Astrocyte (in vitro differentiated cells and primary cell): ENCODE results near the gene WDR64. TPM values are rescaled to one million over a fixed set of nuclear protein-coding genes. Genes with fewer than 3 reads are reported as not detected.

Experiments
- DNase-seq: peaks from one replicate; pipeline ENCODE4 v3.0.0-alpha.2; 2010; ENCODE audit warnings: low read depth
- FAIRE-seq: peaks from 2 replicates; lab custom pipeline; 2011; peaks lifted over from hg19 to GRCh38; lab: Jason Lieb, UNC
- H2AFZ ChIP-seq: 2 replicates; pipeline ENCODE4 v1.6.0; 2012; ENCODE audit warnings: low read depth, low read length, inconsistent platforms
- H3K27ac ChIP-seq: 2 replicates; pipeline ENCODE4 v1.5.1; 2011; ENCODE audit warnings: low read depth, low read length, inconsistent platforms
- H3K27me3 ChIP-seq: 2 replicates; pipeline ENCODE4 v1.6.0; 2011; ENCODE audit warnings: low read length, inconsistent platforms; ENCODE audit not compliant: insufficient read depth
- H3K36me3 ChIP-seq: 2 replicates; pipeline ENCODE4 v1.5.1; 2011; ENCODE audit warnings: low read length, inconsistent platforms; ENCODE audit not compliant: insufficient read depth
- H3K4me1 ChIP-seq: 2 replicates; pipeline ENCODE4 v1.5.1; 2011; ENCODE audit warnings: low read length, inconsistent platforms; ENCODE audit not compliant: insufficient read depth
- H3K4me2 ChIP-seq: 2 replicates; pipeline ENCODE4 v1.6.0; 2012; ENCODE audit warnings: low read length, inconsistent platforms
- H3K4me3 ChIP-seq: 2 replicates; pipeline ENCODE4 v1.5.1; 2011; ENCODE audit warnings: low read depth, mild to moderate bottlenecking, low read length, inconsistent platforms; ENCODE audit not compliant: insufficient read depth
- H3K79me2 ChIP-seq: 2 replicates; pipeline ENCODE4 v1.6.0; 2012; ENCODE audit warnings: mild to moderate bottlenecking, low read length, inconsistent platforms; ENCODE audit not compliant: insufficient read depth
- H3K9ac ChIP-seq: 2 replicates; pipeline ENCODE4 v1.6.0; 2012; ENCODE audit warnings: mild to moderate bottlenecking, low read length, inconsistent platforms
- H3K9me3 ChIP-seq: 2 replicates; pipeline ENCODE4 v1.5.1; 2012; ENCODE audit warnings: low read depth, mild to moderate bottlenecking, low read length, inconsistent platforms; ENCODE audit not compliant: insufficient read depth
- H4K20me1 ChIP-seq: 2 replicates; pipeline ENCODE4 v1.6.0; 2012; ENCODE audit warnings: low read length, inconsistent platforms; ENCODE audit not compliant: insufficient read depth
- H3K27ac Mint-ChIP-seq: one replicate; pipeline ENCODE4 v1.8.0; 2021; ENCODE audit warnings: mild to moderate bottlenecking, mixed read lengths; ENCODE audit not compliant: unreplicated experiment
- H3K27me3 Mint-ChIP-seq: one replicate; pipeline ENCODE4 v1.8.0; 2021; ENCODE audit warnings: low read depth, mixed read lengths; ENCODE audit not compliant: unreplicated experiment
- H3K36me3 Mint-ChIP-seq: one replicate; pipeline ENCODE4 v1.8.0; 2021; ENCODE audit warnings: low read depth, mixed read lengths; ENCODE audit not compliant: unreplicated experiment
- H3K4me1 Mint-ChIP-seq: one replicate; pipeline ENCODE4 v1.8.0; 2021; ENCODE audit warnings: low read depth, mixed read lengths; ENCODE audit not compliant: unreplicated experiment
- H3K4me3 Mint-ChIP-seq: one replicate; pipeline ENCODE4 v1.8.0; 2021; ENCODE audit warnings: mild to moderate bottlenecking, moderate library complexity, mixed read lengths; ENCODE audit not compliant: unreplicated experiment
- H3K9me3 Mint-ChIP-seq: one replicate; pipeline ENCODE4 v1.8.0; 2021; ENCODE audit warnings: mild to moderate bottlenecking, mixed read lengths; ENCODE audit not compliant: unreplicated experiment
- EZH2 ChIP-seq: IDR thresholded peaks from 2 replicates; pipeline ENCODE4 v1.6.1; 2012; ENCODE audit warnings: mild to moderate bottlenecking, low read length, inconsistent platforms; ENCODE audit not compliant: insufficient read depth
- total RNA-seq: library from RNA; stranded (reverse); gene quantifications from 2 replicates; pipeline ENCODE4 v1.2.1, GENCODE V29; 2021
- TF ChIP-seq, protein P1 (sequence below): IDR thresholded peaks from 2 replicates; pipeline ENCODE4 v1.5.1; 2011; ENCODE audit warnings: low read depth, mild to moderate bottlenecking, inconsistent platforms, low read length, moderate library complexity; ENCODE audit not compliant: insufficient read depth

Gene WDR64
- total RNA-seq, 1 donor from 2014 or later = not detected

DNA sequence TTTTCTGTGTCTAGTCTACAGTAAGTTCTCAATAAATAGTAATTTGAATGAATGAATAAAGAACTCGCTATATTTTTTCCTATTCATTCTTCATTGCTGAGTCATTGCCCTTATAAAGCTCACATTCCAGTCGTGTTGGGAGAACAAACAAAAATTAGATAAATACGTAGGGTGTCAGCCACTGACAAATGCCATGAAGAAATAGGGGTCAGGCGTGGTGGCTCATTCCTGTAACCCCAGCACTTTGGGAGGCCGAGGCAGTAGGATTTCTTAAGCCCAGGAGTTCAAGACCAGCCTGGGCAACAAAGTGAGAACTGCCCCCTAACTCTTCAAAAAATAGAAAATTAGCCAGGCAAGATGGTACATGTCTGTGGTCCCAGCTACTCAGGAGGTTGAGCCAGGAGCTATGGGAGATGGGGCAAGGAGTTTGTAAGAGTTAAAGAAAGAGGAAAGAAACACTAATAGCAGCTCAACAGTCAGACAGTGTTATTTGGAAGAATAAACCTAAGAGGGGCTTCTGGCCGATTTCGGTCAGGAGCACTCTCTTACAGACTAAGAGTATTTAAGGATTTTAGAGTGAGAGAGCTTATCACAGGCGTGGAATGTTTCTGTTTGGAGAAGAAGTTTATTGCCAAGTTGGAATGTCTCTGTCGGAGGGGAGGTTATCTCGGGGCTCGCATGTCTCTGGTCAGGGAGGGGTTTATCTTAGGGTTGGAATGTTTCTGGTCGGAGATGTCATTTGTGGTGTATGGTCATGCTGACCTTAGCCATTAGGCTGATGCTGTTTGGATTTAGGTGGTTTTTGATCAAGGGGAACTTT, 10.1 kb upstream of the WDR64 start:
- Histone ChIP-seq H3K79me2 (peaks cover 27% of the 10 kb centered on the region), H3K4me1 (peaks cover 16% of the 10 kb centered on the region), H3K4me2 (no peak overlapping the region), H3K4me3 (no peak overlapping the region), H3K36me3 (no peaks in the 10 kb centered on the region), H3K9me3 (no peaks in the 10 kb centered on the region), H3K9ac (no peak overlapping the region), H3K27me3 (no peaks in the 10 kb centered on the region), H4K20me1 (peaks cover 17% of the 10 kb centered on the region), H2AFZ (no peak overlapping the region), H3K27ac (peak overlapping the region; percentile 22)
- peaks cover 31% of the 10 kb centered on the region for H3K4me1 Mint-ChIP-seq
- no peak overlapping the region for H3K4me3 Mint-ChIP-seq
- DNase-seq (peak; percentile 59), FAIRE-seq (no peak)
- H3K36me3 Mint-ChIP-seq = no peaks in the 10 kb centered on the region
- no peak for TF ChIP-seq EZH2
- TF ChIP-seq, protein P1, sequence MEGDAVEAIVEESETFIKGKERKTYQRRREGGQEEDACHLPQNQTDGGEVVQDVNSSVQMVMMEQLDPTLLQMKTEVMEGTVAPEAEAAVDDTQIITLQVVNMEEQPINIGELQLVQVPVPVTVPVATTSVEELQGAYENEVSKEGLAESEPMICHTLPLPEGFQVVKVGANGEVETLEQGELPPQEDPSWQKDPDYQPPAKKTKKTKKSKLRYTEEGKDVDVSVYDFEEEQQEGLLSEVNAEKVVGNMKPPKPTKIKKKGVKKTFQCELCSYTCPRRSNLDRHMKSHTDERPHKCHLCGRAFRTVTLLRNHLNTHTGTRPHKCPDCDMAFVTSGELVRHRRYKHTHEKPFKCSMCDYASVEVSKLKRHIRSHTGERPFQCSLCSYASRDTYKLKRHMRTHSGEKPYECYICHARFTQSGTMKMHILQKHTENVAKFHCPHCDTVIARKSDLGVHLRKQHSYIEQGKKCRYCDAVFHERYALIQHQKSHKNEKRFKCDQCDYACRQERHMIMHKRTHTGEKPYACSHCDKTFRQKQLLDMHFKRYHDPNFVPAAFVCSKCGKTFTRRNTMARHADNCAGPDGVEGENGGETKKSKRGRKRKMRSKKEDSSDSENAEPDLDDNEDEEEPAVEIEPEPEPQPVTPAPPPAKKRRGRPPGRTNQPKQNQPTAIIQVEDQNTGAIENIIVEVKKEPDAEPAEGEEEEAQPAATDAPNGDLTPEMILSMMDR = no peak
- no peaks in the 10 kb centered on the region for H3K27me3 Mint-ChIP-seq
- H3K9me3 Mint-ChIP-seq = peaks cover 2% of the 10 kb centered on the region
- H3K27ac Mint-ChIP-seq = peak overlapping the region; percentile 77

DNA sequence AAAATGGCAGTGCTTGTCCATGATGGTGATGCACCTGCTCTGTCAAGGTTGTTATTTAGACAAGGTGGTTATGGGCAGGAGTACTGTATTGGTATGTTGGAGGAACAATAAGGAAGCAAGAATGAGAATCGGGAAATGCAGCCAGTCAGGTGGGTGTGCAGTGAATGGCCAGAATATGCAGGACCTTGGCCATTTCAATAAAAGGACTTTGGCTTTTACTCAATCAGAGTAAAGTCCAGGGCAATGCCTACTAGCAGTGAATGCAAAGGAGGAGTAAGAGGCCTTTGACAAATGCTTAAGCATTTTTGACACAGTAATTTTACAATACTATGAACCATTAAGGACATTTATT, 9.5 kb upstream of the WDR64 start:
- no peak for FAIRE-seq
- H3K27me3 Mint-ChIP-seq = no peaks in the 10 kb centered on the region

More for the DNA sequence above, 9.5 kb upstream of the WDR64 start:
- H3K4me1 Mint-ChIP-seq = peaks cover 28% of the 10 kb centered on the region
- no peaks in the 10 kb centered on the region for H3K9me3 ChIP-seq
- no peak overlapping the region for H3K27ac ChIP-seq
- peaks cover 2% of the 10 kb centered on the region for H3K9me3 Mint-ChIP-seq
- no peaks in the 10 kb centered on the region for H3K27me3 ChIP-seq
- peaks cover 15% of the 10 kb centered on the region for H3K4me1 ChIP-seq
- DNase-seq = no peak
- H3K79me2 ChIP-seq = peaks cover 22% of the 10 kb centered on the region
- H3K27ac Mint-ChIP-seq = no peak overlapping the region
- no peaks in the 10 kb centered on the region for H3K36me3 Mint-ChIP-seq
- H3K36me3 ChIP-seq = no peaks in the 10 kb centered on the region
- no peak overlapping the region for H3K4me3 ChIP-seq
- TF ChIP-seq, protein P1 = no peak
- TF ChIP-seq EZH2 = no peak
- peaks cover 12% of the 10 kb centered on the region for H4K20me1 ChIP-seq
- H3K4me3 Mint-ChIP-seq = no peak overlapping the region
- H2AFZ ChIP-seq = no peak overlapping the region
- no peak overlapping the region for H3K4me2 ChIP-seq
- H3K9ac ChIP-seq = no peak overlapping the region
